Psoas muscle (tissue), 8 donors: ENCODE data around the gene NEK11. TPM values are rescaled to one million over a fixed set of nuclear protein-coding genes. Genes with fewer than 3 reads are reported as not detected.
"Not testable (repeated sequence)": the region's sequence is repeated elsewhere in the genome, so short reads cannot be mapped to it uniquely, and the experiment has no call there.

Experiments used
- ATAC-seq, 4 donors: fragments of 200-7000 bp; cut with Tn5 transposase; one replicate each; pipeline ENCODE4 v1.9.1; 2020; ENCODE audit warnings: moderate library complexity in 3 of 4, mild to moderate bottlenecking in 2 of 4
- DNase-seq, 2 donors: peaks; one replicate each; pipeline ENCODE4 v3.0.0-alpha.2; 2020
- H3K27ac ChIP-seq: fragments of 200-600 bp; one replicate; pipeline ENCODE4 v1.8.0; 2022
- H3K27me3 ChIP-seq, 3 donors: fragments of 200-600 bp in 1 of 3; one replicate each; pipeline versions ENCODE4 v1.6.1 to v1.8.0; 2013 to 2022; ENCODE audit warnings: low read length in 2 of 3, mild to moderate bottlenecking in 2 of 3, moderate library complexity in 1 of 3; ENCODE audit not compliant: insufficient read depth in 3 of 3
- H3K36me3 ChIP-seq, 2 donors: fragments of 200-600 bp in 1 of 2; one replicate each; pipeline versions ENCODE4 v1.6.1 to v1.8.0; 2013 to 2022; ENCODE audit warnings: low read depth in 1 of 2, mild to moderate bottlenecking in 1 of 2, moderate library complexity in 1 of 2; ENCODE audit not compliant: insufficient read depth in 1 of 2
- H3K4me1 ChIP-seq: fragments of 200-600 bp; one replicate; pipeline ENCODE4 v1.8.0; 2022
- H3K4me3 ChIP-seq: fragments of 200-600 bp; one replicate; pipeline ENCODE4 v1.8.0; 2022; ENCODE audit warnings: mild to moderate bottlenecking
- H3K9me3 ChIP-seq: fragments of 200-600 bp; one replicate; pipeline ENCODE4 v1.8.0; 2022
- WGBS, 3 donors: extraction: QIAGEN DNeasy Blood & Tissue Kit; methylation state at CpG; one replicate each; pipeline versions ENCODE4 v1.1.6 to v1.1.7; 2013; 5-methylcytosine and 5-hydroxymethylcytosine counted together
- intact Hi-C, 2 donors: fragments of 100-400 bp; cut with DNase I; formaldehyde crosslinking; loops; one replicate each; pipeline versions ENCODE4 v1.11.0 to v1.14.2; 2022
- polyA plus RNA-seq, 3 donors: library from polyadenylated mRNA; stranded (reverse); fragments of 200-250 nt; gene quantifications; one replicate each; pipeline ENCODE4 v1.2.3, GENCODE V29; 2013
- total RNA-seq, 4 donors: library from RNA; stranded (reverse); fragmentation: NEBNext Ultra II Directional in 2 of 4; extraction: Animal tissue kit (Norgen Biotek cat#: 25700) in 2 of 4; gene quantifications; one replicate each; pipeline versions ENCODE4 v1.2.1 to v1.2.4, GENCODE V29; 2021 to 2023
- TF ChIP-seq, protein P1 (sequence below): fragments of 200-600 bp; IDR thresholded peaks from one replicate; pipeline ENCODE4 v1.8.0; 2022; ENCODE audit warnings: antibody characterized with exemption
- donor health status: healthy with polysubstance abuse.
- donor health status: DM: no; HTN: no; CAD: no; lungs with moderate emphysema.
- donor health status: Bipolar disorder and iron deficiency.
- donor health status: healthy.
- donor health status: DM: yes; HTN: yes; CAD: no.
- donor health status: DM: no; HTN: no; CAD: no.
- donor health status: DM: no; HTN: no; CAD: no.
- donor health status: DM: yes; HTN: yes; CAD: no.

NEK11 gene
- total and polyA plus RNA-seq, 7 donors: 1.5 to 7.2 (median 2.1) TPM

DNA sequence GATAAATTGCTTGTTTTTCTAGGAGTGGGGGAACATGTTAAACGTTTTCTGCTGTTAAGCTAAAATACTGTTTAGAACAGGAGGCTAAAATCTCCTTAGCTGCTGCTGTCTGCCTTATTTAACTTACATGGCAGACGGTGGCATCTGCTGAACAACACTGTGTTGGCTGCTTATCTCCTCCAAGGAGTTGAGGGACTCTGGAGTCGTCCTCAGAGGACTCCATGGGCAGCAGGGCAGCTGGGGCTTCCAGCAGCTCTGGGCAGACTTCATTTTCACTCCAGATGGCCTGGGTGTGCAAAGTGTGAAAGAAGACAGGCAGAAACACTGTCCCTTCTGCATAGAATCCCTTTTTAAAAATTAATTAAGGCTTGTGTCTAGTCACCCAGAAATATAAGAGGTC lies 302.0 kb downstream of the NEK11 start:
- TF ChIP-seq, protein P1, sequence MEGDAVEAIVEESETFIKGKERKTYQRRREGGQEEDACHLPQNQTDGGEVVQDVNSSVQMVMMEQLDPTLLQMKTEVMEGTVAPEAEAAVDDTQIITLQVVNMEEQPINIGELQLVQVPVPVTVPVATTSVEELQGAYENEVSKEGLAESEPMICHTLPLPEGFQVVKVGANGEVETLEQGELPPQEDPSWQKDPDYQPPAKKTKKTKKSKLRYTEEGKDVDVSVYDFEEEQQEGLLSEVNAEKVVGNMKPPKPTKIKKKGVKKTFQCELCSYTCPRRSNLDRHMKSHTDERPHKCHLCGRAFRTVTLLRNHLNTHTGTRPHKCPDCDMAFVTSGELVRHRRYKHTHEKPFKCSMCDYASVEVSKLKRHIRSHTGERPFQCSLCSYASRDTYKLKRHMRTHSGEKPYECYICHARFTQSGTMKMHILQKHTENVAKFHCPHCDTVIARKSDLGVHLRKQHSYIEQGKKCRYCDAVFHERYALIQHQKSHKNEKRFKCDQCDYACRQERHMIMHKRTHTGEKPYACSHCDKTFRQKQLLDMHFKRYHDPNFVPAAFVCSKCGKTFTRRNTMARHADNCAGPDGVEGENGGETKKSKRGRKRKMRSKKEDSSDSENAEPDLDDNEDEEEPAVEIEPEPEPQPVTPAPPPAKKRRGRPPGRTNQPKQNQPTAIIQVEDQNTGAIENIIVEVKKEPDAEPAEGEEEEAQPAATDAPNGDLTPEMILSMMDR: no peak
- no peak for DNase-seq
- Histone ChIP-seq H3K36me3 (no peaks in the 10 kb centered on the region), H3K4me3 (no peak overlapping the region), H3K9me3 (no peaks in the 10 kb centered on the region), H3K27me3 (no peaks in the 10 kb centered on the region), H3K27ac (no peak overlapping the region), H3K4me1 (no peaks in the 10 kb centered on the region)
- intact Hi-C loops: no loop called here
- WGBS, 3 donors: 38 to 47% (median 39%) methylated on average over 3 of the region's 3 CpGs
- no peak for ATAC-seq

DNA sequence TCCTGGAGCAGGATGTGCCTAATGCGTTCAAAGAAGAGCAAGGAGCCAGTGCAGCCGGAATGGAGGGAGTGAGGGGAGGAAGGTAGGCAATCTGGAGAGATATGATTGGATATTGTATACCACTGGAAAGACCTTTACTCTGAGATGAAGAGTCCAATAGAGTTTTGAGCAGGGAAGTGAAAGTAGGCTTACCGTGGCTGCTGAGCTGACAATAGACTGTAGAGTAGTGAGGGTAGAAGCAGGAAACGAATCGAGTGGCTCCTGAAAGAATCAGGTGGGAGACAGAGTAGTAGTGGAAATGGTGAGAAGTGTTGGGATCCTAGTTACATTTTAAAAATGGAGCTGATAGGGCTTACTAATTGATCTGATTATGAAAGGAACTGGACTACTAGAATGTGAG lies 303.1 kb downstream of the NEK11 start:
- 86 to 90% (median 89%) methylated on average over 5 of the region's 5 CpGs for WGBS, 3 donors

DNA sequence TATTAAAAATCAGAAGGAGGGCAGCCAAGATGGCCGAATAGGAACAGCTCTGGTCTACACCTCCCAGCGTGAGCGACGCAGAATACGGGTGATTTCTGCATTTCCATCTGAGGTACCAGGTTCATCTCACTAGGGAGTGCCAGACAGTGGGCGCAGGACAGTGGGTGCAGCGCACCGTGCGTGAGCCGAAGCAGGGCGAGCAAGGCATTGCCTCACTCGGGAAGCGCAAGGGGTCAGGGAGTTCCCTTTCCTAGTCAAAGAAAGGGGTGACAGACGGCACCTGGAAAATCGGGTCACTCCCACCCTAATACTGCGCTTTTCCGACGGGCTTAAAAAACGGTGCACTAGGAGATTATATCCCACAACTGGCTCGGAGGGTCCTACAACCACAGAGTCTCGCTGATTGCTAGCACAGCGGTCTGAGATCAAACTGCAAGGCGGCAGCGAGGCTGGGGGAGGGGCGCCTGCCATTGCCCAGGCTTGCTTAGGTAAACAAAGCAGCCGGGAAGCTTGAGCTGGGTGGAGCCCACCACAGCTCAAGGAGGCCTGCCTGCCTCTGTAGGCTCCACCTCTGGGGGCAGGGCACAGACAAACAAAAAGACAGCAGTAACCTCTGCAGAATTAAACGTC lies 304.9 kb downstream of the NEK11 start:
- intact Hi-C loops, DNase-seq, H3K4me1 ChIP-seq, H3K9me3 ChIP-seq, H3K27ac ChIP-seq, H3K36me3 ChIP-seq, H3K4me3 ChIP-seq, ATAC-seq, H3K27me3 ChIP-seq: not testable (repeated sequence)
- 87 to 95% (median 92%) methylated on average over 22 to 27 of the region's 27 CpGs for whole genome bisulfite sequencing, 3 donors

More for the DNA sequence above, 303.1 kb downstream of the NEK11 start:
- Histone ChIP-seq H3K4me3 (no peak overlapping the region), H3K4me1 (no peaks in the 10 kb centered on the region), H3K27ac (no peak overlapping the region), H3K27me3 (no peaks in the 10 kb centered on the region), H3K9me3 (no peaks in the 10 kb centered on the region), H3K36me3 (no peaks in the 10 kb centered on the region)
- DNase-seq: no peak
- TF ChIP-seq, protein P1: no peak
- ATAC-seq: no peak
- intact Hi-C loops: no loop called here

DNA sequence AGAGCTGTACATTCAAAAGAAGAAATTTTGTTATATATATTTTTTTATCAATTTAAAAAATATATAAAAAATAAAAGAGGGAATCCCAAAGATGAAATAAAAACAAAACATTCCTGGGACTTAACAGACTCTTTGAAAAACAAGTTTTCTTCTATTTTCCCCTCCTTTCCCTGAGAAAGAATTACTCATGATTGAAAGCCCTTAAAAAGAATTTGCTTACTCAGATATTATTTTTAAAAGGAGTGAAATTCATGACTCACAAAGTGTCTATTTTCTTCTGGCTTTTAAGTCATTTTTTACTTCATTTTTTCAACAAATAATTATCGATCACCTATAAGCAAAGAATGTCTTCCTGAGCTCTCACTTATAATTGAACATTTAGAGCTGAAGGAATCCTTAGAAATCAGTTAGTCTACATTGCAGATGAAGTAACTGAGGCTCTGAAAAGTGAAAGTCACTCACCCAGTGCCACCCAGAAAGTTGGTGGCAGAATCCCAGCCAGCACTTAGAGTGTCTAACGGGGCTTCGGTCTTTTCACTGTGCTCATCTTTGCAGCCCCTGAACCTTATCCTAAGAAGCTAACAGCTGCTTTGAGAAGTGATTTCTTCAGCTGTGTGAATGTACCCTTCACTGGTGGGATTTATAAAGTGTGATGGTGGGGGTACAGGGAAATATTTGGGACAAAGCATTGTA lies 312.4 kb downstream of the NEK11 start:
- 74 to 86% (median 80%) methylated on average over 3 of the region's 3 CpGs for WGBS, 3 donors
- intact Hi-C loops: no loop called here
- TF ChIP-seq, protein P1: no peak
- no peaks in the 10 kb centered on the region for H3K27me3 ChIP-seq
- no peaks in the 10 kb centered on the region for H3K36me3 ChIP-seq
- no peak overlapping the region for H3K4me3 ChIP-seq
- H3K4me1 ChIP-seq: no peaks in the 10 kb centered on the region
- no peak for ATAC-seq
- H3K9me3 ChIP-seq: no peaks in the 10 kb centered on the region
- no peak for DNase-seq
- H3K27ac ChIP-seq: no peak overlapping the region

DNA sequence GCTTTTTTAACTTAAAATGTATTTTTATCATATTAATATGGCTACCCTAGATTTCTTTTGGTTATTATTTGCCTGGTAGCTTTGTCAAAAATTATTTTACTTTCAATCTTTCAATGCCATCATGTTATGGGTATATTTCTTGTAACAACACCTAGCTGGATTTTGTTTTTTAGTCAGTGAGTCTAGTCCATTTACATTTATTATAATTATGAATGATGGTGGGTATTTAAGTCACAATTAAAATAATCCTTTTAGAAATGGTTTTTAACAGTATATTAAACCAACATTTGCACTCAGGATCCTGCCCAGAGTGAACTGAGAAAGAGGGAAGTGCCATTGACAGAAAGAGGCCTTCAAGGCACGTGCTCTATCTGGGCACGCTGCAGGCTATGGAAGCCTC lies 315.1 kb downstream of the NEK11 start:
- ATAC-seq (no peak), DNase-seq (no peak)
- WGBS, 3 donors: 95 to 98% (median 95%) methylated on average over 2 of the region's 2 CpGs
- H3K4me1 ChIP-seq: no peaks in the 10 kb centered on the region
- intact Hi-C loops: no loop called here
- no peaks in the 10 kb centered on the region for H3K36me3 ChIP-seq
- no peaks in the 10 kb centered on the region for H3K27me3 ChIP-seq
- no peak overlapping the region for H3K27ac ChIP-seq
- TF ChIP-seq, protein P1: no peak
- no peaks in the 10 kb centered on the region for H3K9me3 ChIP-seq
- H3K4me3 ChIP-seq: no peak overlapping the region
